ENCODE results near the gene PTBP2.

The PTBP2 gene

GRCh38 chr1:96863449-96863848 lies 141.9 kb downstream of the PTBP2 start:
- TF ChIP-seq, protein P1, sequence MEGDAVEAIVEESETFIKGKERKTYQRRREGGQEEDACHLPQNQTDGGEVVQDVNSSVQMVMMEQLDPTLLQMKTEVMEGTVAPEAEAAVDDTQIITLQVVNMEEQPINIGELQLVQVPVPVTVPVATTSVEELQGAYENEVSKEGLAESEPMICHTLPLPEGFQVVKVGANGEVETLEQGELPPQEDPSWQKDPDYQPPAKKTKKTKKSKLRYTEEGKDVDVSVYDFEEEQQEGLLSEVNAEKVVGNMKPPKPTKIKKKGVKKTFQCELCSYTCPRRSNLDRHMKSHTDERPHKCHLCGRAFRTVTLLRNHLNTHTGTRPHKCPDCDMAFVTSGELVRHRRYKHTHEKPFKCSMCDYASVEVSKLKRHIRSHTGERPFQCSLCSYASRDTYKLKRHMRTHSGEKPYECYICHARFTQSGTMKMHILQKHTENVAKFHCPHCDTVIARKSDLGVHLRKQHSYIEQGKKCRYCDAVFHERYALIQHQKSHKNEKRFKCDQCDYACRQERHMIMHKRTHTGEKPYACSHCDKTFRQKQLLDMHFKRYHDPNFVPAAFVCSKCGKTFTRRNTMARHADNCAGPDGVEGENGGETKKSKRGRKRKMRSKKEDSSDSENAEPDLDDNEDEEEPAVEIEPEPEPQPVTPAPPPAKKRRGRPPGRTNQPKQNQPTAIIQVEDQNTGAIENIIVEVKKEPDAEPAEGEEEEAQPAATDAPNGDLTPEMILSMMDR (conservative IDR thresholded peaks at IDR 0.05; ENCODE audit: low read depth, low read length) = no peak
- DNase-seq (ENCODE audit: low read depth) = no peak
- H3K4me3 ChIP-seq (ENCODE audit: low read length) = no peak overlapping the region
